Uterus (tissue), 4 donors: ENCODE data around the gene CBARP. TPM values are rescaled to one million over a fixed set of nuclear protein-coding genes. Genes with fewer than 3 reads are reported as not detected.
A peak's percentile ranks its signal among the peaks of the same experiment; 100 is the strongest.

Experiments used
- DNase-seq, 2 donors: peaks; one replicate each; pipeline ENCODE4 v3.0.0-alpha.2; 2019 to 2020
- H3K27ac ChIP-seq, 2 donors: fragments of 200-600 bp; sonication (generic); 1 replicate in 1 of 2; 2 replicates in 1 of 2; pipeline ENCODE4 v1.5.1; 2016 to 2018
- H3K27me3 ChIP-seq, 2 donors: fragments of 200-600 bp; sonication (generic); one replicate each; pipeline ENCODE4 v1.5.1; 2018 to 2019; ENCODE audit warnings: control low read depth in 1 of 2
- H3K36me3 ChIP-seq, 2 donors: fragments of 200-600 bp; sonication (generic); one replicate each; pipeline ENCODE4 v1.5.1; 2019; ENCODE audit warnings: control low read depth in 1 of 2
- H3K4me1 ChIP-seq, 2 donors: fragments of 200-600 bp; sonication (generic); one replicate each; pipeline ENCODE4 v1.5.1; 2018 to 2019; ENCODE audit warnings: control low read depth in 1 of 2
- H3K4me3 ChIP-seq, 2 donors: fragments of 200-600 bp; sonication (generic); 1 replicate in 1 of 2; 2 replicates in 1 of 2; pipeline ENCODE4 v1.5.1; 2018 to 2019; ENCODE audit warnings: mild to moderate bottlenecking in 1 of 2
- H3K9me3 ChIP-seq, 2 donors: fragments of 200-600 bp; sonication (generic); one replicate each; pipeline ENCODE4 v1.5.1; 2019; ENCODE audit warnings: control low read depth in 1 of 2
- POLR2A ChIP-seq, 2 donors: fragments of 450-650 bp; IDR thresholded peaks; one replicate each; pipeline ENCODE4 v1.6.1; 2016; ENCODE audit warnings: antibody characterized with exemption in 2 of 2, mild to moderate bottlenecking in 1 of 2, moderate library complexity in 1 of 2
- intact Hi-C: fragments of 100-400 bp; cut with DNase I; formaldehyde crosslinking; loops from one replicate; pipeline ENCODE4 v1.15.1; 2023; ENCODE audit warnings: low total_unique reads
- total RNA-seq, 4 donors: library from RNA; depleted of rRNA in 3 of 4; stranded (reverse); fragments of >200 nt in 3 of 4; gene quantifications; one replicate each; pipeline versions ENCODE4 v1.1.0 to v1.2.4, GENCODE V29; 2014 to 2023
- TF ChIP-seq, protein P1 (sequence below), 4 experiments: fragments of 200-600 bp in 2 of 4; fragments of 450-650 bp in 2 of 4; sonication (generic) in 2 of 4; IDR thresholded peaks; one replicate each; pipeline ENCODE4 v1.5.1; 2016 to 2019; ENCODE audit warnings: antibody characterized with exemption in 4 of 4, mild to moderate bottlenecking in 2 of 4, moderate library complexity in 1 of 4
- donor health status: DM: yes; HTN: yes; CAD: no.

CBARP gene
- total RNA-seq, 4 donors from 2014 or later: 0.26 to 1.5 (median 1.0) TPM; not detected in 1

DNA sequence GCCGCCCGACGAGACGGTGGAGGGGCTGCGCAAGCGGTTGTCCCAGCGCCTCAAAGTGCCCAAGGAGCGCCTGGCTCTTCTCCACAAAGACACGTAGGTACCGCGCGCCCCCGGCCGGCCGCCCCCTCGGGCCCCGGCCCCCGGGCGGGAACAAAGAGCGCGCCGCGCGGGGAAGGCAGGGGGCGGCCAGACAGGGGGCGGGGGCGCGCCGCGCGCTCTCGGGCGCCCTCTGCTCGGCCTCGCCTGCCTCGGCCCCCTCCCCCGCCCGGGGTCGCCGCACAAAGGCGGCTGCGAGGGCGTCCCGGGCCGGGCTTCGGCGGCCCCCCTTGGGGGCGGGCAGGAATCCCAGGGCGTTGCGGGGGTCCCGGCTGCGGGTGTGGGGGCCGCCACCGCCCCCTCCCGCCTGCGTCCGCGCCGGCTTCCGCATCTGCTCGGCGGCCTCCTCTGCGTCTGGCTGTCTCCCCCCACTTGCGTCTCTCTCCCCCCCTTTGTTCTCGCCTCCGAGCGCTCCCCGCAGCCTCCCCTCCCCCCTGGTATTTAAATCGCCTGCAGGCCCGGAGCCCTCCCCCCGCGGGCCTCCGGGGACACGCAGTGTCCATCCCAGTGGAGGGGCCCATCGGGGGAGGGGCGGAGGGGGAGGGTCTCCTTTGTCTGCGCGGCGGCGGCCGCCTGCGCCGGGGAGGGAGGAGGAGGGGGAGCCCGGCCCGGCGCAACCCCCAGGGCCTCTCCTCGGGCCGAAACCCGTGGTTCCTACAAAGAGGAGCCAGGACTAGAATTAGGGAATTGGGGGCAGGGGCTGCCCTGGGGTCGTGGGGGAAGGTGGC, 12.8 kb upstream of the CBARP start:
- H3K4me3 ChIP-seq: peak overlapping the region; percentile 70 to 86
- no peaks in the 10 kb centered on the region for H3K9me3 ChIP-seq
- DNase-seq: peak; percentile 63 to 75
- peak overlapping the region; percentile 96 to 98 for H3K27ac ChIP-seq
- H3K36me3 ChIP-seq: no peaks in the 10 kb centered on the region
- peak in 1 of 2 donors; percentile 42 for TF ChIP-seq POLR2A (IDR thresholded peaks at IDR 0.05)
- TF ChIP-seq, protein P1, sequence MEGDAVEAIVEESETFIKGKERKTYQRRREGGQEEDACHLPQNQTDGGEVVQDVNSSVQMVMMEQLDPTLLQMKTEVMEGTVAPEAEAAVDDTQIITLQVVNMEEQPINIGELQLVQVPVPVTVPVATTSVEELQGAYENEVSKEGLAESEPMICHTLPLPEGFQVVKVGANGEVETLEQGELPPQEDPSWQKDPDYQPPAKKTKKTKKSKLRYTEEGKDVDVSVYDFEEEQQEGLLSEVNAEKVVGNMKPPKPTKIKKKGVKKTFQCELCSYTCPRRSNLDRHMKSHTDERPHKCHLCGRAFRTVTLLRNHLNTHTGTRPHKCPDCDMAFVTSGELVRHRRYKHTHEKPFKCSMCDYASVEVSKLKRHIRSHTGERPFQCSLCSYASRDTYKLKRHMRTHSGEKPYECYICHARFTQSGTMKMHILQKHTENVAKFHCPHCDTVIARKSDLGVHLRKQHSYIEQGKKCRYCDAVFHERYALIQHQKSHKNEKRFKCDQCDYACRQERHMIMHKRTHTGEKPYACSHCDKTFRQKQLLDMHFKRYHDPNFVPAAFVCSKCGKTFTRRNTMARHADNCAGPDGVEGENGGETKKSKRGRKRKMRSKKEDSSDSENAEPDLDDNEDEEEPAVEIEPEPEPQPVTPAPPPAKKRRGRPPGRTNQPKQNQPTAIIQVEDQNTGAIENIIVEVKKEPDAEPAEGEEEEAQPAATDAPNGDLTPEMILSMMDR (IDR thresholded peaks at IDR 0.05): no peak
- no peaks in the 10 kb centered on the region for H3K27me3 ChIP-seq
- H3K4me1 ChIP-seq: peaks cover 0 to 24% of the 10 kb centered on the region in 2 donors
- intact Hi-C loops: no loop called here

GRCh38 chr19:1249990-1250436, 12.2 kb upstream of the CBARP start:
- Histone ChIP-seq H3K36me3 (no peaks in the 10 kb centered on the region), H3K4me1 (peaks cover 0 to 26% of the 10 kb centered on the region in 2 donors), H3K27me3 (no peaks in the 10 kb centered on the region), H3K9me3 (no peaks in the 10 kb centered on the region), H3K4me3 (peak overlapping the region; percentile 70 to 86), H3K27ac (peak overlapping the region; percentile 96 to 98)
- TF ChIP-seq POLR2A (IDR thresholded peaks at IDR 0.05): no peak
- TF ChIP-seq, protein P1 (IDR thresholded peaks at IDR 0.05): no peak
- intact Hi-C loops: no loop called here
- no peak for DNase-seq

- Histone ChIP-seq H3K27me3 (no peaks in the 10 kb centered on the region), H3K4me1 (peaks cover 0 to 26% of the 10 kb centered on the region in 2 donors), H3K9me3 (no peaks in the 10 kb centered on the region), H3K4me3 (peak overlapping the region; percentile 70 to 86), H3K27ac (peak overlapping the region; percentile 99 to 100), H3K36me3 (no peaks in the 10 kb centered on the region)
- intact Hi-C loops: no loop called here
- DNase-seq: peak; percentile 94 to 95
- TF ChIP-seq POLR2A (IDR thresholded peaks at IDR 0.05): peak; percentile 84 to 88
- TF ChIP-seq, protein P1 (IDR thresholded peaks at IDR 0.05): peak in 1 of 4 experiments; percentile 22
Measured at GRCh38 chr19:1249298-1249989, 11.6 kb upstream of the CBARP start.

- no peaks in the 10 kb centered on the region for H3K27me3 ChIP-seq
- H3K36me3 ChIP-seq: no peaks in the 10 kb centered on the region
- H3K4me1 ChIP-seq: peaks cover 0 to 25% of the 10 kb centered on the region in 2 donors
- DNase-seq: peak in 1 of 2 donors; percentile 87
- intact Hi-C loops: no loop called here
- H3K4me3 ChIP-seq: peak overlapping the region; percentile 66 to 71
- TF ChIP-seq, protein P1 (IDR thresholded peaks at IDR 0.05): peak; percentile 76 to 98 (median 95)
- no peak for TF ChIP-seq POLR2A (IDR thresholded peaks at IDR 0.05)
- H3K27ac ChIP-seq: peak overlapping the region; percentile 99 to 100
- H3K9me3 ChIP-seq: no peaks in the 10 kb centered on the region
Measured at GRCh38 chr19:1248786-1249297, 11.0 kb upstream of the CBARP start.
